Keratinocyte (primary cell): ENCODE results near the gene CSTB. TPM values are rescaled to one million over a fixed set of nuclear protein-coding genes. Genes with fewer than 3 reads are reported as not detected.

Source experiments
- DNase-seq: peaks from one replicate; pipeline ENCODE4 v3.0.0-alpha.2; 2011; ENCODE audit warnings: low read depth, missing footprints, low spot score
- FAIRE-seq: peaks from 2 replicates; lab custom pipeline; 2011; peaks lifted over from hg19 to GRCh38; lab: Jason Lieb, UNC
- H2AFZ ChIP-seq: 2 replicates; pipeline ENCODE4 v1.6.0; 2012; ENCODE audit warnings: low read length, control low read depth, inconsistent platforms; ENCODE audit not compliant: control insufficient read depth
- H3K27ac ChIP-seq: 2 replicates; pipeline ENCODE4 v1.5.1; 2011; ENCODE audit warnings: low read length; ENCODE audit not compliant: control insufficient read depth, insufficient read depth
- H3K27me3 ChIP-seq: 3 replicates; pipeline ENCODE4 v1.6.0; 2011; ENCODE audit warnings: low read length; ENCODE audit not compliant: control insufficient read depth, insufficient read depth; ENCODE audit errors: extremely low read depth
- H3K36me3 ChIP-seq, 2 experiments: 2 replicates in 1 of 2; 3 replicates in 1 of 2; pipeline ENCODE4 v1.5.1; 2011; ENCODE audit warnings: low read length in 2 of 2, mild to moderate bottlenecking in 1 of 2; ENCODE audit not compliant: control insufficient read depth in 2 of 2, insufficient read depth in 2 of 2; ENCODE audit errors: extremely low read depth in 1 of 2
- H3K4me1 ChIP-seq: 3 replicates; pipeline ENCODE4 v1.5.1; 2011; ENCODE audit warnings: low read length; ENCODE audit not compliant: control insufficient read depth, insufficient read depth; ENCODE audit errors: extremely low read depth
- H3K4me2 ChIP-seq: 3 replicates; pipeline ENCODE4 v1.6.0; 2011; ENCODE audit warnings: low read depth, low read length; ENCODE audit not compliant: control insufficient read depth, insufficient read depth; ENCODE audit errors: extremely low read depth
- H3K4me3 ChIP-seq, 3 experiments: fragments of 200-600 bp in 1 of 3; sonication (generic) in 1 of 3; 2 replicates in 2 of 3; 3 replicates in 1 of 3; pipeline ENCODE4 v1.5.1; 2011 to 2016; ENCODE audit warnings: low read length in 3 of 3, mild to moderate bottlenecking in 3 of 3, control low read depth in 2 of 3, inconsistent platforms in 1 of 3, low read depth in 1 of 3, mixed read lengths in 1 of 3, mixed run types in 1 of 3, moderate library complexity in 1 of 3; ENCODE audit not compliant: control insufficient read depth in 2 of 3, insufficient read depth in 2 of 3; ENCODE audit errors: extremely low read depth in 1 of 3
- H3K79me2 ChIP-seq: 2 replicates; pipeline ENCODE4 v1.6.0; 2012; ENCODE audit warnings: low read length; ENCODE audit not compliant: control insufficient read depth, insufficient read depth
- H3K9ac ChIP-seq: 3 replicates; pipeline ENCODE4 v1.6.0; 2011; ENCODE audit warnings: low read length; ENCODE audit not compliant: control insufficient read depth, insufficient read depth; ENCODE audit errors: extremely low read depth
- H3K9me1 ChIP-seq: 3 replicates; pipeline ENCODE4 v1.6.0; 2011; ENCODE audit warnings: low read length; ENCODE audit not compliant: control insufficient read depth, insufficient read depth; ENCODE audit errors: extremely low read depth
- H3K9me3 ChIP-seq: 2 replicates; pipeline ENCODE4 v1.5.1; 2012; ENCODE audit warnings: low read depth, low read length; ENCODE audit not compliant: control insufficient read depth
- H4K20me1 ChIP-seq: 3 replicates; pipeline ENCODE4 v1.6.0; 2011; ENCODE audit warnings: low read length; ENCODE audit not compliant: control insufficient read depth, insufficient read depth; ENCODE audit errors: extremely low read depth
- EZH2 ChIP-seq: IDR thresholded peaks from one replicate; pipeline ENCODE4 v1.6.1; 2012; ENCODE audit warnings: inconsistent platforms, mild to moderate bottlenecking, low read length, moderate library complexity
- dilution Hi-C: fragments of 300-500 bp; cut with MboI; formaldehyde crosslinking; loops from one replicate; pipeline ENCODE4 v1.7.0; 2020; ENCODE audit warnings: low sequenced_read_pairs; ENCODE audit not compliant: extremely low pct_ligation_motif_present
- polyA plus RNA-seq, 5 experiments: library from polyadenylated mRNA; depleted of rRNA in 3 of 5; stranded (reverse) in 3 of 5; stranded (forward) in 1 of 5; unstranded in 1 of 5; fragments of >200 nt; gene quantifications; 1 replicate in 1 of 5; 2 replicates in 3 of 5; 3 replicates in 1 of 5; pipeline versions ENCODE4 v1.2.1 to v1.2.3, GENCODE V29; 2011 to 2012; ENCODE audit warnings: missing spikeins in 2 of 5, low read depth in 1 of 5, low replicate concordance in 1 of 5
- TF ChIP-seq, protein P1 (sequence below), 3 experiments: IDR thresholded peaks in 1 of 3; conservative IDR thresholded peaks in 1 of 3; optimal IDR thresholded peaks in 1 of 3; 2 replicates in 2 of 3; 3 replicates in 1 of 3; pipeline versions ENCODE3 to v1.5.1; 2011; ENCODE audit warnings: low read length in 3 of 3, mild to moderate bottlenecking in 3 of 3, moderate library complexity in 2 of 3, control low read depth in 1 of 3, inconsistent platforms in 1 of 3; ENCODE audit not compliant: insufficient read depth in 2 of 3; ENCODE audit errors: extremely low read depth in 1 of 3

The CSTB gene
- polyA plus RNA-seq, 1 donor (not counting 4 experiments of a cell fraction or from before 2014, with no cell fraction given): 126 TPM

- Histone ChIP-seq H3K9me1 (no peaks in the 10 kb centered on the region), H3K4me1 (peaks cover 28% of the 10 kb centered on the region), H3K27me3 (no peaks in the 10 kb centered on the region), H3K79me2 (no peaks in the 10 kb centered on the region), H3K36me3 (peaks cover 40 to 51% of the 10 kb centered on the region in 2 experiments), H3K9me3 (no peaks in the 10 kb centered on the region), H3K9ac (no peak overlapping the region), H3K4me3 (no peak overlapping the region), H4K20me1 (peaks cover 8% of the 10 kb centered on the region), H3K4me2 (no peak overlapping the region), H2AFZ (no peak overlapping the region), H3K27ac (no peak overlapping the region)
- DNase-seq (no peak), FAIRE-seq (no peak)
- TF ChIP-seq, protein P1, sequence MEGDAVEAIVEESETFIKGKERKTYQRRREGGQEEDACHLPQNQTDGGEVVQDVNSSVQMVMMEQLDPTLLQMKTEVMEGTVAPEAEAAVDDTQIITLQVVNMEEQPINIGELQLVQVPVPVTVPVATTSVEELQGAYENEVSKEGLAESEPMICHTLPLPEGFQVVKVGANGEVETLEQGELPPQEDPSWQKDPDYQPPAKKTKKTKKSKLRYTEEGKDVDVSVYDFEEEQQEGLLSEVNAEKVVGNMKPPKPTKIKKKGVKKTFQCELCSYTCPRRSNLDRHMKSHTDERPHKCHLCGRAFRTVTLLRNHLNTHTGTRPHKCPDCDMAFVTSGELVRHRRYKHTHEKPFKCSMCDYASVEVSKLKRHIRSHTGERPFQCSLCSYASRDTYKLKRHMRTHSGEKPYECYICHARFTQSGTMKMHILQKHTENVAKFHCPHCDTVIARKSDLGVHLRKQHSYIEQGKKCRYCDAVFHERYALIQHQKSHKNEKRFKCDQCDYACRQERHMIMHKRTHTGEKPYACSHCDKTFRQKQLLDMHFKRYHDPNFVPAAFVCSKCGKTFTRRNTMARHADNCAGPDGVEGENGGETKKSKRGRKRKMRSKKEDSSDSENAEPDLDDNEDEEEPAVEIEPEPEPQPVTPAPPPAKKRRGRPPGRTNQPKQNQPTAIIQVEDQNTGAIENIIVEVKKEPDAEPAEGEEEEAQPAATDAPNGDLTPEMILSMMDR (optimal IDR thresholded peaks at IDR 0.05 in 1 of 3, IDR thresholded peaks at IDR 0.05 in 1 of 3, conservative IDR thresholded peaks at IDR 0.05 in 1 of 3; ENCODE audit: extremely low read depth in 1 of 3, insufficient read depth in 2 of 3, low read length in 3 of 3): no peak
- no peak for TF ChIP-seq EZH2
- dilution Hi-C loops: no loop called here
These were observed 16.5 kb downstream of the CSTB start for GRCh38 chr21:43759651-43760050.

GRCh38 chr21:43758811-43759210, 17.3 kb downstream of the CSTB start:
- no peaks in the 10 kb centered on the region for H3K27me3 ChIP-seq
- H3K4me1 ChIP-seq: peaks cover 20% of the 10 kb centered on the region
- peaks cover 8% of the 10 kb centered on the region for H4K20me1 ChIP-seq
- H3K27ac ChIP-seq: no peak overlapping the region
- H2AFZ ChIP-seq: no peak overlapping the region
- no peaks in the 10 kb centered on the region for H3K9me3 ChIP-seq
- H3K36me3 ChIP-seq: peaks cover 48 to 49% of the 10 kb centered on the region in 2 experiments
- no peak for FAIRE-seq
- H3K4me3 ChIP-seq: no peak overlapping the region
- no peaks in the 10 kb centered on the region for H3K9me1 ChIP-seq
- DNase-seq: no peak
- no peak overlapping the region for H3K9ac ChIP-seq
- H3K79me2 ChIP-seq: no peaks in the 10 kb centered on the region
- no peak for TF ChIP-seq EZH2
- TF ChIP-seq, protein P1 (optimal IDR thresholded peaks at IDR 0.05 in 1 of 3, IDR thresholded peaks at IDR 0.05 in 1 of 3, conservative IDR thresholded peaks at IDR 0.05 in 1 of 3; ENCODE audit: extremely low read depth in 1 of 3, insufficient read depth in 2 of 3, low read length in 3 of 3): no peak
- dilution Hi-C loops: no loop called here
- no peak overlapping the region for H3K4me2 ChIP-seq
